ENCODE measurements around the gene NHSL2.

DNA sequence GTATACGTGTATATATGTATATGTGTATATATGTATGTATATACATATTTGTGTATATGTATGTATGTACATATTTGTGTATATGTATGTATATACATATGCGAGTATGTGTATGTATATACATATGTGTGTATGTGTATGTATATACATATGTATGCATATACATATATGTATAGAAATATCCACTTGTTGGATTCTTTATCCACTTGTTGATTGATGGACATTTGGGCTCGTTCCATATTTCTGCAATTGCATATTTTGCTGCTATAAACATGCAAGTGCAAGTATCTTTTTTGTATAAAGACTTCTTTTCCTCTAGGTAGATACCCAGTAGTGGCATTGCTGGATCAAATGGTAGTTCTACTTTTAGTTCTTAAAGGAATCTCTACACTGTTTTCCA, 25.5 kb upstream of the NHSL2 start:
- TF ChIP-seq CTCF (IDR thresholded peaks at IDR 0.05): no peak
- TF ChIP-seq EZH2phosphoT487 (IDR thresholded peaks at IDR 0.05): no peak
